ENCODE measurements around the gene GRIK3. TPM values are rescaled to one million over a fixed set of nuclear protein-coding genes. Genes with fewer than 3 reads are reported as not detected.
"Not testable (repeated sequence)": the region's sequence is repeated elsewhere in the genome, so short reads cannot be mapped to it uniquely, and the experiment has no call there.

The GRIK3 gene
- total and polyA plus RNA-seq, 11 donors, result 0.06 to 1.6 (median 0.29) TPM

DNA sequence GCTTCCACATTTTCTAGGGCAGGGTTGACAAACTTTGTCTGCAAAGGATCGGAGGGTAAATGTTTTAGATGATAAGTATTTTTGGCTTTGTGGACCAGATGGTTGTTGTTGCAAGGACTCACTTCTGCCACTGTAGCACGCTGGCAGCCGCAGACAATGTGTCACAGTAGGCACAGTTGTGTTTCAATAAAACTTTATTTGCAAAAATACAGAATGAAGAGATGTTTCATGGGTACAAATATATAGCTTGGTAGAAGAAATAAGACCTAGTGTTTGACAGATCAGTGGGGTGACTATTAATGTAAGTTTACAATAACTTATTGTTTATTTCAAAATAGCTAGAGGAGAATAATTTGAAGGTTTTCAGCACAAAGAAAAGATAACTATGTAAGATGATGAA lies 127.8 kb downstream of the GRIK3 start:
- Histone ChIP-seq H3K27me3 (peaks cover 0 to 7% (median 0%) of the 10 kb centered on the region in 9 donors), H3K9me3 (peaks cover 0 to 8% (median 0%) of the 10 kb centered on the region in 12 donors), H3K27ac (no peak overlapping the region), H3K4me1 (no peaks in the 10 kb centered on the region), H3K36me3 (no peaks in the 10 kb centered on the region), H3K4me3 (no peak overlapping the region)
- intact Hi-C loops (cut with DNase I), result no loop called here
- DNase-seq (no peak), ATAC-seq (no peak)
- TF ChIP-seq, protein P1, sequence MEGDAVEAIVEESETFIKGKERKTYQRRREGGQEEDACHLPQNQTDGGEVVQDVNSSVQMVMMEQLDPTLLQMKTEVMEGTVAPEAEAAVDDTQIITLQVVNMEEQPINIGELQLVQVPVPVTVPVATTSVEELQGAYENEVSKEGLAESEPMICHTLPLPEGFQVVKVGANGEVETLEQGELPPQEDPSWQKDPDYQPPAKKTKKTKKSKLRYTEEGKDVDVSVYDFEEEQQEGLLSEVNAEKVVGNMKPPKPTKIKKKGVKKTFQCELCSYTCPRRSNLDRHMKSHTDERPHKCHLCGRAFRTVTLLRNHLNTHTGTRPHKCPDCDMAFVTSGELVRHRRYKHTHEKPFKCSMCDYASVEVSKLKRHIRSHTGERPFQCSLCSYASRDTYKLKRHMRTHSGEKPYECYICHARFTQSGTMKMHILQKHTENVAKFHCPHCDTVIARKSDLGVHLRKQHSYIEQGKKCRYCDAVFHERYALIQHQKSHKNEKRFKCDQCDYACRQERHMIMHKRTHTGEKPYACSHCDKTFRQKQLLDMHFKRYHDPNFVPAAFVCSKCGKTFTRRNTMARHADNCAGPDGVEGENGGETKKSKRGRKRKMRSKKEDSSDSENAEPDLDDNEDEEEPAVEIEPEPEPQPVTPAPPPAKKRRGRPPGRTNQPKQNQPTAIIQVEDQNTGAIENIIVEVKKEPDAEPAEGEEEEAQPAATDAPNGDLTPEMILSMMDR (IDR thresholded peaks at IDR 0.05), result no peak
- no peak for TF ChIP-seq POLR2A (IDR thresholded peaks at IDR 0.05)
- WGBS, 4 donors, result 63 to 73% (median 67%) methylated on average over 3 of the region's 3 CpGs

DNA sequence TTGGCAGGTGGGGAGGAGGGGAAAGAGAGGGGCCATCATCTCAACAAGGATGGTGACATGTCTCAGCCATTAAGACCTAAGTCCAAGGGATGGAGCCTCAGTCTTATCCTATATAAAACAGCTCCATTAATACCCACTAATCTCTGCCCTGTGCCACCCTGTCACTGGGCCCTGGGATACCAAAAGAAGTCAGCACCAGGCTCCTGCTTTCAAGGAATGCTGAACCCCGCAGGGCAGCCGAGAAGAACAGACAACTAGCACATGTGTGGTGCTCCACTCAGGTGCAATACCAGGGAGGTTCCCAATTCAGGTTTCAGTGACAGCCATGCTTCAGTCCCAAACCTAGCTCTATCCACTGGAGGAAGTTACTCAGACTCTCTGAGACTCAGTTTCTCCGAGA lies 128.4 kb downstream of the GRIK3 start:
- WGBS, 4 donors, result 61 to 88% (median 78%) methylated on average over 3 of the region's 3 CpGs
- Histone ChIP-seq H3K4me1 (no peaks in the 10 kb centered on the region), H3K9me3 (peaks cover 0 to 14% (median 0%) of the 10 kb centered on the region in 12 donors), H3K27me3 (peaks cover 0 to 7% (median 0%) of the 10 kb centered on the region in 9 donors), H3K36me3 (no peaks in the 10 kb centered on the region), H3K27ac (no peak overlapping the region), H3K4me3 (no peak overlapping the region)
- ATAC-seq, result no peak
- TF ChIP-seq POLR2A (IDR thresholded peaks at IDR 0.05), result no peak
- TF ChIP-seq, protein P1 (IDR thresholded peaks at IDR 0.05), result no peak
- no peak for DNase-seq
- intact Hi-C loops (cut with DNase I), result no loop called here

DNA sequence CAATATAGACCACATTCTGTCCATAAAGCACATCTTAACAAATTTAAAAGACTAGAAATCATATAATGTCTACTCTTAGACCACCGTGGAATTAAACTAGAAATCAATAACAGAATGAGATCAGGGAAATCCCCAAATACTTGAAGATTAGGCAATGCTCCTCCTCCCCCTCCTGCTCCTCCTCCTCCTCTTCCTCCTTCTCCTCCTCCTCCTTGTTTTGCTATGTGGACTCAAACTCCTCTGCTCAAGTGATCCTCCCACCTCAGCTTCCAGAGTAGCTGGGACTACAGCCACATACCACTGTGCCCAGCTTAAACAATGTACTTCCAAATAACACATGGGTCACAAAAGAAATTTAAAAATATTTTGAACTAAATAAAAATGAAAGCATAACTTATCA lies 134.2 kb downstream of the GRIK3 start:
- no peak for TF ChIP-seq POLR2A (IDR thresholded peaks at IDR 0.05)
- TF ChIP-seq, protein P1 (IDR thresholded peaks at IDR 0.05), result no peak
- no peaks in the 10 kb centered on the region for H3K36me3 ChIP-seq
- peaks cover 0 to 37% (median 12%) of the 10 kb centered on the region in 12 donors for H3K9me3 ChIP-seq
- DNase-seq, result no peak
- no peaks in the 10 kb centered on the region for H3K4me1 ChIP-seq
- WGBS, 4 donors, result 32 to 68% (median 61%) methylated on average over 1 of the region's 1 CpG
- H3K27me3 ChIP-seq, result peaks cover 0 to 7% (median 0%) of the 10 kb centered on the region in 9 donors
- no peak for ATAC-seq
- intact Hi-C loops (cut with DNase I), result no loop called here
- H3K27ac ChIP-seq, result no peak overlapping the region
- no peak overlapping the region for H3K4me3 ChIP-seq

DNA sequence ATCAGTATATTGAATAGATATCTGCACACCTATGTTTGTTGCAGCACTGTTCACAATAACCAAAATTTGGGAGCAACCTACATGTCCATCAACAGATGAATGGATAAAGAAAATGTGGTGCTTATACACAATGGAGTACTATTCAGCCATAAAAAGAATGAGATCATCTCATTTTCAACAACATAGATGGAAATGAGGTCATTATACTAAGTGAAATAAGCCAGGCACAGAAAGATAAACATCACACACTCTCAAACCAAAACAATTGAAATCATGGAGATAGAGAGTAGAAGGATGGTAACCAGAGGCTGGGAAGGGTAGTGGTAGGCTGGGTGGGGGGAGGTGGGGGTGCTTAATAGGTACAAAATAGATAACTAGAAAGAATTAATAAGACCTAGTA lies 136.5 kb downstream of the GRIK3 start:
- DNase-seq; H3K27ac ChIP-seq; intact Hi-C loops (cut with DNase I); H3K36me3 ChIP-seq; H3K4me3 ChIP-seq; ATAC-seq; H3K4me1 ChIP-seq: not testable (repeated sequence)
- Histone ChIP-seq H3K9me3 (peaks cover 0 to 37% (median 12%) of the 10 kb centered on the region in 12 donors), H3K27me3 (peaks cover 0 to 17% (median 0%) of the 10 kb centered on the region in 9 donors)

DNA sequence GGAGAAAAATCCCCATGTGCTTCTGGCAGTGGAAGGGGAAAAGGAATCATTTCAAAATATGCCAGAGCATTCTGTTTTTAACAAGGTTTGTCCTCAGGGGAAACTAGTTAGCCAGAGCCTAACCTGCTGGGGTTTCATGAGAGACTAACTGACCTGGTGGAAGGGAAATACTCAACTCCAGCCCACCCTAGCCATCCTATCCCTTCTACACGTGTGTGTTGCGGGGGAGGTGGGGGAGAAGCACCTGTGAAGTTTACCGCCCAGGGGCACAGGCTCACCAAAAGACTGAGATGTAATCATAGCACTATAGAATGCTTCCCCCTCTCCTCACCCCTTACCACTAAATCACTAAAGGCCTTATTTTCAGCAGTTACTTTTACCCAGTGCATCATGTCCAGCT lies 139.5 kb downstream of the GRIK3 start:
- Histone ChIP-seq H3K4me3 (no peak overlapping the region), H3K4me1 (no peaks in the 10 kb centered on the region), H3K9me3 (peaks cover 0 to 24% (median 11%) of the 10 kb centered on the region in 12 donors), H3K27me3 (peaks cover 0 to 25% (median 0%) of the 10 kb centered on the region in 9 donors), H3K36me3 (no peaks in the 10 kb centered on the region), H3K27ac (no peak overlapping the region)
- intact Hi-C loops (cut with DNase I), result no loop called here
- 54 to 70% (median 60%) methylated on average over 3 of the region's 3 CpGs for WGBS, 4 donors
- no peak for TF ChIP-seq POLR2A (IDR thresholded peaks at IDR 0.05)
- TF ChIP-seq, protein P1 (IDR thresholded peaks at IDR 0.05), result no peak
- ATAC-seq (no peak), DNase-seq (no peak)
